Measurements from ENCODE around the gene SLC9A7.

- TF ChIP-seq REST (IDR thresholded peaks at IDR 0.05; ENCODE audit: insufficient read depth in 1 of 2, low read depth in 2 of 2, low read length in 2 of 2): no peak
- no peak for TF ChIP-seq POLR2AphosphoS5 (IDR thresholded peaks at IDR 0.05; ENCODE audit: low read depth, low read length)
- TF ChIP-seq SIN3A (IDR thresholded peaks at IDR 0.05; ENCODE audit: borderline replicate concordance, insufficient read depth, low read length): no peak
- no peak for TF ChIP-seq TAF1 (IDR thresholded peaks at IDR 0.05; ENCODE audit: borderline replicate concordance, insufficient read depth, low read length)
- TF ChIP-seq FOXP2 (optimal IDR thresholded peaks at IDR 0.05; ENCODE audit: borderline replicate concordance, extremely low read depth, extremely low read length, insufficient read depth): no peak
Measured at GRCh38 chrX:46618947-46619346, 140.0 kb downstream of the SLC9A7 start.
